NCI-H2227 (cell line): ENCODE measurements around the gene PTPA.
"Not testable (repeated sequence)": the region's sequence is repeated elsewhere in the genome, so short reads cannot be mapped to it uniquely, and the experiment has no call there.

Experiments used
- DNase-seq: peaks from one replicate; lab custom pipeline; 2025; ENCODE audit not compliant: unreplicated experiment; lab: John Stamatoyannopoulos, UW

PTPA gene

DNA sequence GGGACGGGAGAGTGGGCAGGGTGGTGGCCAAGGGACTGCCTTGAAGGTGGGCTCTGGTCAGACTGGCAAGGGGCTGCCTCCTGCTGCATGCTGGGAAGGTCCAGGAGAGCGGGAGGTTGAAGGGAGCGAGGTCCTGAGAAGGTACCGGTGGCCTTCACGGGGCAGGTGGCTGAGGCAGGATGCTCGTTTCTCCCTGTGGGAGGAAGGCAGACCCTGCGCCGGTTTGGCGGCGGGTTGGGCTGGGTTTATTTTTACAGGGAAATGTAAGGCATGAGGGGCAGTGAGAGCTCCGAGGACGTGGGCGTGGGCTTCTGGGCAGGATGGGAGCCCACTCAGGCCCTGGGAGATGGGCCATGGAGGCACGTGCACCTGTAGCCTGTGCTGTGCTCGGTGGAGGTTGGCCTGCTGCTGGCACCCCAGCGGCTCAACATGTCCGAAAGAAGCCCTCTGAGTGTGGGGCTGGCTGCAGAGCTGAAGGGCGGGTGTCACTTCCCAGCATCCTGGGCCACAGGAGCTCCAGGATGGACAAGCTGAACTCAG is 39.5 kb downstream of the PTPA start:
- no peak for DNase-seq

GRCh38 chr9:129151469-129151868 is 40.3 kb downstream of the PTPA start:
- DNase-seq, result no peak

- DNase-seq, result no peak
Observed at GRCh38 chr9:129154866-129155477, 43.8 kb downstream of the PTPA start.

DNA sequence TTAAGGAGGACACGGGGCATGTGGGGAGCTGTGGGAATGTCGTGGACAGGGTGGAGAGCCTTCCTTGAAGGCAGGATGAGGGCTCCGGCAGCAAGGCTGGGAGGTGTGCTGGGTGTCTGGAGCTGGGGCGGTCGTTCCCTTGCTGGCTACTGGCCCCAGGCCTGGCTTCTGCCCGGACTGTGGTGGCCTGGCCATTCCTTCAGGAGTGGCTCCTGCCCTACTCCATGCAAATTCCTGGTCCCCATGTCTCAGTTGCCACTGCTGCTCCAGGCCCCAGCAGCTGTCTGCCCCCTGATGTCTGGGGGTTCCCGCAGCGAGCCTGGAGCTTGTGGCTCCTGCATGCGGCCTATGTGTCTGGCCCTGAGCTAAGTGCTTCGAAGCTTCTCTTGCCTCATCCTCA is 44.9 kb downstream of the PTPA start:
- DNase-seq, result no peak

DNA sequence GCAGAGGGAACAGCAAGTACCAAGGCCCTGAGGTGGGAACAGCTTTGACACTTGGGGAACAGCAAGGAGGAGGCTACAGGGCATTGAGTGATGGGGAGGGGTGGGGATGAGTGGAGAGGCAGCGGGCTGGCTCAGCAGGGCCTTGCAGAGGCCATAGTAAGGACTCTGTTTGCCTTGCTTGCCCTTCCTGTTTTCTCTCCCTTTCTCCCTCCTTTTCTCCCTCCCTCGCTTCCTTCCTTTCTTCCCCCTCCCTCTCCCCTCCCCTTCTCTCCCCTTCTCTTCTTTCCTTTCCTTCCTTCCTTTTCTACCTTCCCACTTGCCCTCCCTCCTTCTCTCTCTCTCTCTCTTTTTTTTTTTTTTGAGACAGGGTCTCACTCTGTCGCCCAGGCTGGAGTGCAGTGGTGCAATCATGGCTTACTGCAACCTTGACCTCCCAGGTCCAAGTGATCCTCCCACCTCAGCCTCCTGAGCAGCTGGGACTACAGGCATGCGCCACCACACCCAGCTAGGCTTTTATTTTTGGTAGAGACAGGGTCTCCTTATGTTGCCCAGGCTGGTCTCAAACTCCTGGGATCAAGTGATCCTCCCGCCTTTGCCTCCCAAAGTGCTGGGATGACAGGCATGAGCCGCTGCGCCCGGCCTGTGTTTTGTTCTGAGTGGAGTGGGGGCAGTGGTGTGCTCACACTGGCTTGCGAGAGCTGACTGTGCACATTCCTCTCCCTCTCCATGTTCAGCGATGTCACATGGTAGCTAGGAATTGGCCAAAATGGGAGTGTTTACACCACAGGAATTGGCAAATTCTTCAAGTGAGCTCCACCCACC is 49.7 kb downstream of the PTPA start:
- DNase-seq, result no peak

DNA sequence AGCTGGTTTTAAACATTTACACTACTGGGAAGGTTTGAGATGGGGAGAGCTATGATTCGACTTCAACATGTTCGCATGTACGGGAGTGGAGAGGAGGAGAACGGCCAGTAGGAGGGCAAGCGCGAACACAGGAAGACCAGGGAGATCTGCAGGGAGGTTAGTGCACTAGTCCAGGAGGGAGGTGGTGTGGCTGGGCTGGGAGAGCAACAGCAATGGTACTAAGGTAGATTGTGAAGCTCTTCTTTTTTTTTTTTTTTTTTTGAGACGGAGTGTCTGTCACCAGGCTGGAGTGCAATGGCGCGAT is 50.3 kb downstream of the PTPA start:
- DNase-seq, result no peak

GRCh38 chr9:129162497-129163197 is 51.4 kb downstream of the PTPA start:
- DNase-seq, result no peak

- not testable (repeated sequence) for DNase-seq
Observed at GRCh38 chr9:129163198-129163670, 52.0 kb downstream of the PTPA start.

- DNase-seq, result no peak
Observed at GRCh38 chr9:129163753-129164152, 52.5 kb downstream of the PTPA start.

DNA sequence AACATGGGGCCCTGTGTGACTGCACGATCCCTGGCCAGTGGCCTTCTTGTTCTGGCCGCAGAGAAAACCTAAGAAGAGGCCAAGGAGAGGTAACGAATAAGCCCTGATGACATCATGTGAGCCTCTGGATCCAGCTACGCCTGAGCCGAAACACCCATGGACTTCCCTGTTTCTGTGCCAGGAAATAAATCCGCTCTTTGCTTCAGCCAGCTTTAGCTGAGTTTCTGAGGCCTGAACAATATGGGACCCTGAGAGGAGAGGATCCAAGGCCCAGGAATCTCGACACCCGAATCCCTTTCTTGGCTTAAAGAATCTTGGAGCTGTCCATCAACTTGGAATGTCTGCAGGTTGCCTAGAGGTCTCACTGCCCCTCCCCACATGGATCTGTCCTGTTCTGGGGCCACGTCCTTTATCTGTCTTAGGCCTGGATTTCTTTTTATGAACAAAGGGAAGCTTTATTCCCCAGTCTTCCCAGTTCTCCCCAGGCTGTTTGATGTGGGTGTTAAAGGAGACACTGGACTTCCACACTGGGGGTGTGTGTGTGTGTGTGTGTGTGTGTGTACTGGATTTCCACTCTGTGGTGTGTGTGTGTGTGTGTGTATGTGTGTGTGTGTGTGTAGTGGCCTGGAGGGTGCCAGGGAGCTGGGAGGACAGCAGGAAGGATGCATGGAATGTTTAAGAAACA is 53.2 kb downstream of the PTPA start:
- DNase-seq, result no peak

DNA sequence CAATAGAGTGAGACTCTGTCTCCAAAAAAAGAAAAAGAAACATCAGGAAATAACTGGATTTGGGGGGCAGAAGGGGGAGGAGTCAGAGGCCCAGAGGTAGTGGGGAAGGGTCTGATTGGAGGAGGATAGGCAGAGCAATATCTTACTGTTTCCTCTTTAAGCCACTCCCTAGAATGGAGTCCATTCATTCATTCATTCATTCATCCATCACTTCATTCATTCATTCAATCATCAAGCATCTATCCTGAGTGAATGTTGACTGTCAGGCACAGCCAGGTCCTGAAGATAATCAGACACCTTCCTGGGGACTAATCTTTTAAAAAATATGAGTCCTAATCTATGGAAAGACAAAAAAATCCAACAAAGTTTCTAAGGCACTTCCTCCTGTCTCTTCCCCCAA is 54.0 kb downstream of the PTPA start:
- no peak for DNase-seq

- peak; percentile 12 for DNase-seq
Observed at GRCh38 chr9:129166623-129167557, 55.7 kb downstream of the PTPA start.

- DNase-seq, result no peak
Observed at GRCh38 chr9:129170229-129170628, 59.0 kb downstream of the PTPA start.

DNA sequence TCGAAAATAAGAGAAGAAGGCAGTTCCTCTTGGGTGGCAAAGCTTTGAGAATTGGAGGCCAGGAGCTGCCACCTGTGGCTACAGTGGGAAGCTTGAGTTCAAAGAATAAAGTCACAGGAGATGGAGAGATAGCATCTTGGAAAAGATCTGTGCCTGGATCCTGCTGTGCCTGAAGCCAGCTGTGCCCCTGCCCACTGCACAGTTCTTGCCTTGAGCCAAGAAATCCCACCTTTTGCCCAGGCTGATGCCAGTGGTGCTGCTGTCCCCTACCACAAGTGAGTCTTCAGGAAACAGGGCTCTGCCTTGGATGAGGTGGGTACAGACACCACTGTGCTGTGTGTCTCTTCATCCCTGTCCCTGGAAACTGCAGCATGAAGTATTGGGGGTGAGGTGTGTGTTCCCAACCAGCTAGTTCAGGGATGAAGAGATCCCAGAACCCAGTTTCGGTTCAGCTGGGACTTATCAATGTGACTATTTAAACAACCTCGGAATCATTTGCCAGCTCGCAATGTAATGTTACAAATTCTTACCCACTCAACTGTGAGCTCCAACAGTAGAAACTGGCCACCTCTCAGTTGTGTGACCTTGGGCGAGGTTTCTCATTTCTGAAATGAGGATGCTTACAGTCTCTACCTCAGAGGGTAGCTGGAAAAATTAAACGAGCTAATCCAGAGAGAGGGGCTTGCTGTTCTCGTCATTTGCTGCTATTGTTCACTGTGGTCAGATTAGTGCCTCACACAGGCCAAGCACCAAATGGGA is 61.0 kb downstream of the PTPA start:
- DNase-seq, result no peak

GRCh38 chr9:129172816-129173215 is 61.6 kb downstream of the PTPA start:
- no peak for DNase-seq

DNA sequence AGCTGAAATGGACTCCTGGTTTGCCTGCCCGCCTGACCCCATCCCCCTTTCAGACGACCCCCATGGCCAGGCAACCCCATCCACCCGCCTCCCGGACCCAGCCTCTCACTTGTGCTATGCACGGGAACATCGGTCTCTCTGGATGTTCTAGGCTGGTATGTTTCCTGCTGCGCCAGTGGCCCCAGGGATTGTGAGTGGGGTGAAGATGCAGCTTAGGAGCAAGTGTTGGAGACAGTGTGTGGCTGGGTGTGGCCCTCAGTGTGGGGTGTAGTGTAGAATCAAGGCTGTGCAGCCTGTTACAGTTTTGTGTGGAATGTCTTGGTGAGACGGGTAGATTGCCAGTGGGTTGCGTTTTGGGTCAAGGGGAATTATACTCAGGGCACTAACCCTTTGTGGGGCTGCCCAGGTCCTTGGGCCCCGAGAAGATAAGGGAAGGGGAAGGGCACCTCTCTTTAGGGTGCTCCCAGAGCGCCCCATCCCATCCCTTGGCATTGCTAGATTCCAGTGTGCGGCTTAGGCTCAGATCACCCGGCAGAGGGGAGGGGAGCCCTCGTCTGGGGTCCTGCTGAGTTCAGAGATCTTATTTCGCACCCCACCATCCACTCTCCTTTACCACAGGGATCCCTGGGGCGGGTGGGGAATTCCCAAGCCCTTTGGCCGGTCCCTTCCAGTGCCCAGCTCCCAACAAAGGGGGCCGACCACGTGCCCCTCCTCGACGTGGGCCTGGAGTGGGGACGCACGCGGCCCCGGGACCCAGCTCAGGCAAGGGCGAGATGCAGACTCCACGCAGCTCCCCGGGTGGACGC is 62.3 kb downstream of the PTPA start:
- DNase-seq, result no peak

DNA sequence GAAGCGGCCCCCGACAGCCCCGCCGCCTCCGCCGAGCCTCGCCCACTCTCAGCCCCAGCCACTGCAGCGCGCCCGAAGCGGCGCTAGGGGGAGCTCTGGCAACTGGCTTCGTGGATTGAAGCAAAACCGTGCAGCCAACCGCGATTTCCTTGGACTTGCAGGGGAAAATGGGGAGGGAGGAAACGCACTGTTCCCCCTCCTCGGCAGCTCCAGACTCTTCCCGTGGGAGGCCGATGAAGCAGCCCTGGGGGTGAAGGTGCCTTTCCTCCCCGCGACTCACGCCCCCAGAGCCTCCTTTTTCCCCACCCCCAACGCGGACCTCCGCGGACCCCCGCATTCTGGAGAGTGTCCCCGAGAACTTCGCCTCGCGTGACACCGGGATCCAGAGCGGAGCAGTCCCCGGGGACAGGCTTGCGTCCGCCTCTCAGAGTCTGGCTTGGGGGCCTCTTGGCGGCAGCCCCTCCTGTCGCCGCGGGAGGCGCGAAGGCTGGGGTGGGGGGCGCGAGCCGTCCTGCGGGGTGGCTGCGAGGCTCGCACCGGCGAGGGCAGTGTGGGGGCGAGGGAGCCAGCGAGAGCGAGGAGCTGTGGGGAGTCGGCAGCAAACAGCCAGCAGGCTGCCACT is 63.0 kb downstream of the PTPA start:
- peak; percentile 84 for DNase-seq
